Dedifferentiated amniotic fluid mesenchymal stem cell (primary cell): Measurements from ENCODE around the gene CPT2.
A peak's percentile ranks its signal among the peaks of the same experiment; 100 is the strongest.

Experiments
- DNase-seq: peaks from one replicate; pipeline ENCODE4 v3.0.0-alpha.2; 2016; ENCODE audit errors: extremely low spot score

Gene CPT2

GRCh38 chr1:53196485-53197290, at the start of gene CPT2:
TSS of gene CPT2 (plus strand) at chr1:53196824. CDS start at chr1:53196944, 120 bp downstream.
- peak; percentile 87 for DNase-seq

- DNase-seq, result no peak
Observed at GRCh38 chr1:53147174-53147573, 49.5 kb upstream of the CPT2 start.

GRCh38 chr1:53148123-53148522, 48.5 kb upstream of the CPT2 start:
- no peak for DNase-seq

GRCh38 chr1:53153752-53154151, 42.9 kb upstream of the CPT2 start:
- DNase-seq, result no peak

- no peak for DNase-seq
Observed at GRCh38 chr1:53154859-53155438, 41.7 kb upstream of the CPT2 start.

GRCh38 chr1:53155534-53155933, 41.1 kb upstream of the CPT2 start:
- DNase-seq, result no peak

GRCh38 chr1:53155945-53156344, 40.7 kb upstream of the CPT2 start:
- no peak for DNase-seq

GRCh38 chr1:53156783-53157182, 39.8 kb upstream of the CPT2 start:
- DNase-seq, result no peak

- DNase-seq, result no peak
Observed at GRCh38 chr1:53158900-53159299, 37.7 kb upstream of the CPT2 start.

- no peak for DNase-seq
Observed at GRCh38 chr1:53160924-53161378, 35.7 kb upstream of the CPT2 start.

- no peak for DNase-seq
Observed at GRCh38 chr1:53162621-53163020, 34.0 kb upstream of the CPT2 start.

GRCh38 chr1:53163291-53163768, 33.3 kb upstream of the CPT2 start:
- no peak for DNase-seq

GRCh38 chr1:53165408-53165961, 31.1 kb upstream of the CPT2 start:
- no peak for DNase-seq

- DNase-seq, result no peak
Observed at GRCh38 chr1:53166366-53166765, 30.3 kb upstream of the CPT2 start.

- no peak for DNase-seq
Observed at GRCh38 chr1:53166912-53167311, 29.7 kb upstream of the CPT2 start.

- no peak for DNase-seq
Observed at GRCh38 chr1:53172426-53173128, 24.0 kb upstream of the CPT2 start.

GRCh38 chr1:53174971-53175913, 21.4 kb upstream of the CPT2 start:
- DNase-seq, result no peak

GRCh38 chr1:53176452-53177208, 20.0 kb upstream of the CPT2 start:
- no peak for DNase-seq

GRCh38 chr1:53180226-53180625, 16.4 kb upstream of the CPT2 start:
- no peak for DNase-seq

GRCh38 chr1:53180951-53181350, 15.7 kb upstream of the CPT2 start:
- DNase-seq, result no peak
